ENCODE measurements around the gene CEP164.

GRCh38 chr11:117284053-117284452 lies 43.6 kb upstream of the CEP164 start:
- TF ChIP-seq SMC3 (IDR thresholded peaks at IDR 0.05; ENCODE audit: borderline replicate concordance, low read length) (no peak), PML (IDR thresholded peaks at IDR 0.05; ENCODE audit: low read length) (no peak), POLR2AphosphoS2 (IDR thresholded peaks at IDR 0.05; ENCODE audit: low read depth, low read length) (no peak), NBN (IDR thresholded peaks at IDR 0.05) (no peak), CREM (IDR thresholded peaks at IDR 0.05; ENCODE audit: low read depth) (no peak), POLR2AphosphoS5 (IDR thresholded peaks at IDR 0.05; ENCODE audit: low read length) (no peak), POLR2A (IDR thresholded peaks at IDR 0.05; ENCODE audit: low read depth, low read length) (no peak), EZH2 (IDR thresholded peaks at IDR 0.05; ENCODE audit: borderline replicate concordance, control insufficient read depth, low read depth, low read length) (no peak)

Measured in GM12878 (cell line).